Endothelial cell of umbilical vein (primary cell): ENCODE measurements around the gene CLEC5A. TPM values are rescaled to one million over a fixed set of nuclear protein-coding genes. Genes with fewer than 3 reads are reported as not detected.

Source experiments
- BruUV-seq: library from RNA; stranded (reverse); fragments of 400-500 nt; replicated peaks from 2 replicates; lab custom pipeline; 2021; lab: Mats Ljungman, UMichigan
- CTCF ChIA-PET: fragments of 300-600, 350-600 bp; sonication (Branson Sonifier 250); formaldehyde crosslinking; loops from one replicate; lab custom pipeline; 2021; ENCODE audit warnings: antibody characterized with exemption, inconsistent platforms; lab: Charles Lee
- POLR2A ChIA-PET: fragments of 300-600, 350-600 bp; sonication (Branson Sonifier 250); formaldehyde crosslinking; loops from one replicate; lab custom pipeline; 2021; ENCODE audit warnings: antibody characterized with exemption, inconsistent platforms; lab: Charles Lee
- DNase-seq: peaks from one replicate; pipeline ENCODE4 v3.0.0-alpha.2; 2011; ENCODE audit warnings: low read depth, low spot score
- FAIRE-seq: peaks from 2 replicates; lab custom pipeline; 2011; peaks lifted over from hg19 to GRCh38; lab: Jason Lieb, UNC
- H2AFZ ChIP-seq: 2 replicates; pipeline ENCODE4 v1.6.0; 2012; ENCODE audit warnings: low read depth, low read length, control low read depth, inconsistent platforms
- H3K27ac ChIP-seq: 2 replicates; pipeline ENCODE4 v1.5.1; 2011; ENCODE audit warnings: low read depth, mild to moderate bottlenecking, control low read depth, low read length, moderate library complexity; ENCODE audit not compliant: insufficient read depth
- H3K27me3 ChIP-seq, 2 experiments: 2 replicates each; pipeline versions ENCODE4 v1.6.0 to v1.6.1; 2011; ENCODE audit warnings: low read length in 2 of 2, mixed read lengths in 1 of 2; ENCODE audit not compliant: control insufficient read depth in 2 of 2, insufficient read depth in 2 of 2
- H3K36me3 ChIP-seq, 2 experiments: 2 replicates in 1 of 2; 3 replicates in 1 of 2; pipeline ENCODE4 v1.5.1; 2011; ENCODE audit warnings: low read length in 2 of 2, mild to moderate bottlenecking in 1 of 2, moderate library complexity in 1 of 2; ENCODE audit not compliant: control insufficient read depth in 2 of 2, insufficient read depth in 2 of 2; ENCODE audit errors: extremely low read depth in 1 of 2
- H3K4me1 ChIP-seq: 3 replicates; pipeline ENCODE4 v1.5.1; 2011; ENCODE audit warnings: mild to moderate bottlenecking, low read length; ENCODE audit not compliant: control insufficient read depth, insufficient read depth; ENCODE audit errors: extremely low read depth
- H3K4me2 ChIP-seq: 2 replicates; pipeline ENCODE4 v1.6.1; 2011; ENCODE audit warnings: low read length, control low read depth, mixed read lengths; ENCODE audit not compliant: insufficient read depth
- H3K4me3 ChIP-seq, 3 experiments: fragments of 200-600 bp in 1 of 3; sonication (generic), shearing (Covaris generic) in 1 of 3; replicated peaks in 1 of 3; 2 replicates each; pipeline ENCODE4 v1.5.1; 2011 to 2016; ENCODE audit warnings: control low read depth in 3 of 3, low read length in 3 of 3, mild to moderate bottlenecking in 2 of 3, inconsistent platforms in 1 of 3, low read depth in 1 of 3, moderate library complexity in 1 of 3; ENCODE audit not compliant: insufficient read depth in 1 of 3
- H3K79me2 ChIP-seq: 2 replicates; pipeline ENCODE4 v1.6.0; 2012; ENCODE audit warnings: low read length, inconsistent platforms; ENCODE audit not compliant: control insufficient read depth, insufficient read depth
- H3K9ac ChIP-seq: replicated peaks from 2 replicates; pipeline ENCODE3; 2011; ENCODE audit warnings: low read length, control low read depth; ENCODE audit not compliant: insufficient read depth; ENCODE audit errors: extremely low read depth
- H3K9me1 ChIP-seq: replicated peaks from 3 replicates; pipeline ENCODE4 v1.6.0; 2011; ENCODE audit warnings: mild to moderate bottlenecking, low read length; ENCODE audit not compliant: control insufficient read depth, insufficient read depth; ENCODE audit errors: extremely low read depth
- H3K9me3 ChIP-seq: replicated peaks from 2 replicates; pipeline ENCODE4 v1.5.1; 2012; ENCODE audit warnings: low read length, inconsistent platforms; ENCODE audit not compliant: control insufficient read depth, insufficient read depth
- H4K20me1 ChIP-seq: replicated peaks from 2 replicates; pipeline ENCODE3; 2011; ENCODE audit warnings: mild to moderate bottlenecking, low read length; ENCODE audit not compliant: control insufficient read depth, insufficient read depth; ENCODE audit errors: extremely low read depth
- CTCF ChIP-seq, 2 donors: IDR thresholded peaks; 1 replicate in 1 of 2; 2 replicates in 1 of 2; pipeline ENCODE4 v1.5.1; 2011; ENCODE audit warnings: low read length in 2 of 2, mild to moderate bottlenecking in 2 of 2, moderate library complexity in 2 of 2, control low read depth in 1 of 2, inconsistent platforms in 1 of 2, low read depth in 1 of 2; ENCODE audit not compliant: insufficient read depth in 1 of 2; ENCODE audit errors: extremely low read depth in 1 of 2
- EZH2 ChIP-seq: IDR thresholded peaks from 2 replicates; pipeline ENCODE4 v1.6.1; 2012; ENCODE audit warnings: borderline replicate concordance, low read depth, mild to moderate bottlenecking, moderate library complexity, low read length, inconsistent platforms; ENCODE audit not compliant: severe bottlenecking
- FOS ChIP-seq: IDR thresholded peaks from 2 replicates; pipeline ENCODE4 v1.6.1; 2011; ENCODE audit warnings: mild to moderate bottlenecking, low read length, moderate library complexity, borderline replicate concordance; ENCODE audit not compliant: insufficient read depth
- GATA2 ChIP-seq: IDR thresholded peaks from 2 replicates; pipeline ENCODE4 v1.7.0; 2011; ENCODE audit warnings: low read depth, mild to moderate bottlenecking, moderate library complexity, mixed read lengths, low read length; ENCODE audit not compliant: insufficient read length, insufficient read depth
- JUN ChIP-seq: IDR thresholded peaks from 2 replicates; pipeline ENCODE4 v1.6.1; 2011; ENCODE audit warnings: borderline replicate concordance, low read depth; ENCODE audit not compliant: insufficient read length, insufficient read depth
- MAX ChIP-seq: IDR thresholded peaks from 2 replicates; pipeline ENCODE4 v1.6.1; 2011; ENCODE audit not compliant: insufficient read depth, insufficient read length
- MYC ChIP-seq: IDR thresholded peaks from one replicate; pipeline ENCODE4 v1.6.1; 2011; ENCODE audit warnings: mild to moderate bottlenecking, low read depth, low read length
- POLR2A ChIP-seq: IDR thresholded peaks from 2 replicates; pipeline ENCODE4 v1.6.1; 2012; ENCODE audit warnings: low read depth, mild to moderate bottlenecking, control low read depth, low read length
- POLR2AphosphoS5 ChIP-seq: IDR thresholded peaks from 2 replicates; pipeline ENCODE4 v1.6.1; 2012; ENCODE audit warnings: low read depth, mild to moderate bottlenecking, control low read depth, low read length, moderate library complexity; ENCODE audit not compliant: insufficient read depth
- dilution Hi-C: fragments of 300-500 bp; cut with MboI; formaldehyde crosslinking; loops from one replicate; pipeline ENCODE4 v1.15.0; 2019; ENCODE audit warnings: low sequenced_read_pairs; ENCODE audit not compliant: extremely low pct_ligation_motif_present
- intact Hi-C: fragments of 100-400 bp; cut with micrococcal nuclease; formaldehyde crosslinking; loops from one replicate; pipeline ENCODE4 v1.10.0; 2022
- polyA plus RNA-seq, 4 experiments: library from polyadenylated mRNA; depleted of rRNA in 3 of 4; stranded (reverse) in 3 of 4; unstranded in 1 of 4; fragments of >200 nt; gene quantifications; 2 replicates each; pipeline versions ENCODE4 v1.2.1 to v1.2.3, GENCODE V29; 2011 to 2012; ENCODE audit warnings: missing spikeins in 1 of 4
- total RNA-seq: library from RNA; stranded (reverse); gene quantifications from 2 replicates; pipeline ENCODE4 v1.2.3, GENCODE V29; 2021

Gene CLEC5A
- total and polyA plus RNA-seq, 2 donors (not counting 3 experiments of a cell fraction or from before 2014, with no cell fraction given), result not detected

- Histone ChIP-seq H3K4me3 (no peak overlapping the region), H3K36me3 (no peaks in the 10 kb centered on the region), H3K4me2 (no peak overlapping the region), H3K4me1 (no peaks in the 10 kb centered on the region), H3K79me2 (no peaks in the 10 kb centered on the region), H3K27me3 (no peaks in the 10 kb centered on the region), H3K9ac (no peak overlapping the region), H3K9me1 (no peaks in the 10 kb centered on the region), H2AFZ (no peak overlapping the region), H3K9me3 (peaks cover 2% of the 10 kb centered on the region), H4K20me1 (no peaks in the 10 kb centered on the region), H3K27ac (no peak overlapping the region)
- ChIA-PET CTCF (no interaction called here), POLR2A (no interaction called here)
- intact Hi-C loops (no loop called here), dilution Hi-C loops (no loop called here)
- DNase-seq (no peak), FAIRE-seq (no peak)
- TF ChIP-seq FOS (no peak), EZH2 (no peak), CTCF (IDR thresholded peaks at IDR 0.05; ENCODE audit: extremely low read depth in 1 of 2, insufficient read depth in 1 of 2, low read depth in 1 of 2, low read length in 2 of 2) (no peak), JUN (no peak), GATA2 (no peak)
- BruUV-seq, result no TSS peak
Observed at GRCh38 chr7:141954334-141954733, 7.6 kb upstream of the CLEC5A start.

DNA sequence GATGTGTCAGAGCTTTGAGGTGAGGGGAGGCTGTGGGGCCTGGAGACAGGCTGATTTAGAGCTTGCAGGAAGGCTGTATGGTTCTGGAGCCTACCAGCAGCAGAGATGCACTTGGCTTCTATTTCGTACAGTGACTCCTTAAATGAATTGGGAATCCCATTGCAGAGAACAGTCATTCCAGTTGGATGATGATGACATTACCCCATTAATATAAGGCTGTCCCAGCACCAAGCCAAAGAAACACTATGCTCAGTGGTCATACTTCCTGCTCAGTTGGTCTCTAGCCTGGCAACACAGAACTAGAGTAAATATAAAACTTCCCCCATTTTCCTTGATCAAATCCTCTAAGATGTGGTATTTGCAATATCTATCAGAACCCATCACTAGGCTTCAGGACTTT is 5.7 kb upstream of the CLEC5A start:
- no peaks in the 10 kb centered on the region for H3K4me1 ChIP-seq
- no peaks in the 10 kb centered on the region for H3K27me3 ChIP-seq
- FAIRE-seq (no peak), DNase-seq (no peak)
- no peak overlapping the region for H2AFZ ChIP-seq
- no peak overlapping the region for H3K4me3 ChIP-seq
- no peaks in the 10 kb centered on the region for H3K79me2 ChIP-seq
- POLR2A ChIA-PET, result no interaction called here
- TF ChIP-seq POLR2AphosphoS5 (no peak), EZH2 (no peak), JUN (no peak), MAX (no peak), FOS (no peak), POLR2A (no peak), CTCF (IDR thresholded peaks at IDR 0.05; ENCODE audit: extremely low read depth in 1 of 2, insufficient read depth in 1 of 2, low read depth in 1 of 2, low read length in 2 of 2) (no peak), MYC (no peak)
- CTCF ChIA-PET, result no interaction called here
- H3K36me3 ChIP-seq, result no peaks in the 10 kb centered on the region
- intact Hi-C loops, result no loop called here
- H3K9me3 ChIP-seq, result peaks cover 2% of the 10 kb centered on the region
- H3K4me2 ChIP-seq, result no peak overlapping the region
- no peak overlapping the region for H3K9ac ChIP-seq
- no peaks in the 10 kb centered on the region for H4K20me1 ChIP-seq
- no peak overlapping the region for H3K27ac ChIP-seq
- BruUV-seq, result no TSS peak
- H3K9me1 ChIP-seq, result no peaks in the 10 kb centered on the region
- dilution Hi-C loops, result no loop called here
